GM19455 (cell line): ENCODE measurements around the gene KRT7.

Experiments used
- ATAC-seq: cut with Tn5 transposase; IDR thresholded peaks from one replicate; pipeline ENCODE4 v1.9.1; 2021; ENCODE audit not compliant: unreplicated experiment

The KRT7 gene

GRCh38 chr12:52211716-52212585, 21.1 kb upstream of the KRT7 start:
- ATAC-seq, result no peak

GRCh38 chr12:52212701-52213563, 20.1 kb upstream of the KRT7 start:
- ATAC-seq, result no peak

GRCh38 chr12:52213564-52214420, 19.3 kb upstream of the KRT7 start:
- ATAC-seq, result no peak

- no peak for ATAC-seq
These were observed 18.6 kb upstream of the KRT7 start for GRCh38 chr12:52214421-52214802.

- no peak for ATAC-seq
These were observed 17.4 kb upstream of the KRT7 start for GRCh38 chr12:52215587-52216031.

- ATAC-seq, result no peak
These were observed 16.9 kb upstream of the KRT7 start for GRCh38 chr12:52216100-52216499.

GRCh38 chr12:52216807-52217206, 16.2 kb upstream of the KRT7 start:
- no peak for ATAC-seq

GRCh38 chr12:52217223-52217622, 15.8 kb upstream of the KRT7 start:
- ATAC-seq, result no peak

GRCh38 chr12:52218001-52218400, 15.0 kb upstream of the KRT7 start:
- ATAC-seq, result no peak

GRCh38 chr12:52220477-52220876, 12.6 kb upstream of the KRT7 start:
- no peak for ATAC-seq

- ATAC-seq, result no peak
These were observed 11.8 kb upstream of the KRT7 start for GRCh38 chr12:52221070-52221781.

- no peak for ATAC-seq
These were observed 11.1 kb upstream of the KRT7 start for GRCh38 chr12:52221912-52222457.

GRCh38 chr12:52222692-52223091, 10.4 kb upstream of the KRT7 start:
- ATAC-seq, result no peak

GRCh38 chr12:52223406-52224039, 9.5 kb upstream of the KRT7 start:
- no peak for ATAC-seq

GRCh38 chr12:52224151-52224550, 8.9 kb upstream of the KRT7 start:
- no peak for ATAC-seq

GRCh38 chr12:52225752-52226151, 7.3 kb upstream of the KRT7 start:
- no peak for ATAC-seq

- no peak for ATAC-seq
These were observed 6.6 kb upstream of the KRT7 start for GRCh38 chr12:52226446-52226845.

GRCh38 chr12:52227606-52228166, 5.4 kb upstream of the KRT7 start:
- no peak for ATAC-seq

GRCh38 chr12:52228366-52228765, 4.7 kb upstream of the KRT7 start:
- no peak for ATAC-seq
